ENCODE data around the gene MDM2. TPM values are rescaled to one million over a fixed set of nuclear protein-coding genes. Genes with fewer than 3 reads are reported as not detected.

Gene MDM2
- total and polyA plus RNA-seq, 10 of the 15 experiments (the other 5 are each of a cell fraction or from before 2014, with no cell fraction given): 48.2 to 174 (median 85.0) TPM

- TF ChIP-seq ATF2 (IDR thresholded peaks at IDR 0.05; ENCODE audit: low read length): no peak
- no peak for TF ChIP-seq GABPA (IDR thresholded peaks at IDR 0.05; ENCODE audit: low read depth)
- no peak for TF ChIP-seq CBFB (IDR thresholded peaks at IDR 0.05; ENCODE audit: low read depth)
Observed at GRCh38 chr12:68784015-68784414, 24.0 kb upstream of the MDM2 start (continued).

- Histone ChIP-seq H3K27me3 (replicated peaks in 1 of 2; ENCODE audit: control insufficient read depth in 2 of 2, insufficient read depth in 2 of 2, low read length in 1 of 2) (no peaks in the 10 kb centered on the region), H3K79me2 (ENCODE audit: control insufficient read depth, insufficient read depth, low read length) (no peaks in the 10 kb centered on the region), H2AFZ (ENCODE audit: control insufficient read depth, low read depth, low read length) (no peak overlapping the region), H4K20me1 (ENCODE audit: control insufficient read depth, insufficient read depth) (no peaks in the 10 kb centered on the region), H3K4me1 (ENCODE audit: control insufficient read depth, insufficient read depth, low read length) (no peaks in the 10 kb centered on the region; the same call in 1 of the 2 replicates), H3K4me3 (no peak overlapping the region), H3K9ac (ENCODE audit: control insufficient read depth, insufficient read depth, low read length) (no peak overlapping the region), H3K4me2 (ENCODE audit: control insufficient read depth, insufficient read depth) (no peak overlapping the region), H3K9me3 (replicated peaks; ENCODE audit: control insufficient read depth, insufficient read depth, low read length) (no peaks in the 10 kb centered on the region; the same call in 2 of the 3 replicates), H3K27ac (ENCODE audit: control insufficient read depth, insufficient read depth) (no peak overlapping the region), H3K36me3 (ENCODE audit: control insufficient read depth in 2 of 2, insufficient read depth in 2 of 2, low read length in 1 of 2) (no peaks in the 10 kb centered on the region)
- in situ Hi-C loops (cut with MboI): no loop called here
- intact Hi-C loops (cut with micrococcal nuclease; ENCODE audit: unreplicated experiment): no loop called here
- no TSS peak for BruUV-seq (replicated peaks)
- SMC1A ChIA-PET (ENCODE audit: uncharacterized antibody, unreplicated experiment): interaction anchor here (0.8 to 1.1 kb wide), 3 partner anchors 15 to 33 kb away, joined by 3 to 5 read pairs (median 3); no protein-coding TSS in a partner anchor
- CTCF ChIA-PET: interaction anchor here (1.2 to 1.3 kb wide), 2 partner anchors 12 to 35 kb away, joined by 3 read pairs; no protein-coding TSS in a partner anchor
- TF ChIP-seq SPI1 (IDR thresholded peaks at IDR 0.05; ENCODE audit: borderline replicate concordance, insufficient read depth, low read depth, low read length) (no peak), BCL3 (IDR thresholded peaks at IDR 0.05; ENCODE audit: borderline replicate concordance, insufficient read depth, low read depth, low read length, poor library complexity, severe bottlenecking) (no peak), TARDBP (IDR thresholded peaks at IDR 0.05; ENCODE audit: borderline replicate concordance) (no peak), EED (IDR thresholded peaks at IDR 0.05; ENCODE audit: low read depth) (no peak), E2F4 (IDR thresholded peaks at IDR 0.05; ENCODE audit: low read depth, low read length) (no peak), ZNF622 (IDR thresholded peaks at IDR 0.05) (no peak), FOS (IDR thresholded peaks at IDR 0.05; ENCODE audit: borderline replicate concordance, extremely low read depth, insufficient read length) (no peak), MEF2B (IDR thresholded peaks at IDR 0.05; ENCODE audit: partially characterized antibody, poor library complexity, severe bottlenecking) (no peak), GATAD2B (conservative IDR thresholded peaks at IDR 0.05; ENCODE audit: low read depth) (no peak), MEF2A (IDR thresholded peaks at IDR 0.05; ENCODE audit: insufficient read depth, low read depth, low read length) (no peak)
- POLR2A ChIA-PET: interaction anchor here (1.0 kb wide), 1 partner anchor 22 kb away, joined by 4 read pairs; the partner anchor contains the start of gene MDM2
- no peak for DNase-seq (ENCODE audit: low read depth, low spot score)
- WGBS (ENCODE audit: insufficient coverage, insufficient replicate concordance, low lambda C conversion rate, missing lambda C conversion rate): 76% methylated on average over 2 of the region's 2 CpGs
- ATAC-seq: no peak
- FAIRE-seq: no peak
- RAD21 ChIA-PET (ENCODE audit: unreplicated experiment): interaction anchor here (1.1 to 1.3 kb wide), 2 partner anchors 23 to 112 kb away, joined by 3 to 4 read pairs; partner anchors contain the start of gene MDM2
Observed at GRCh38 chr12:68785358-68785757, 22.6 kb upstream of the MDM2 start.

Measured in GM12878 (cell line).